A673 (cell line): Measurements from ENCODE around the gene PIP4K2C.

Experiments used
- EZH2 ChIP-seq: fragments of 200-600 bp; sonication (generic); IDR thresholded peaks from 2 replicates; pipeline ENCODE4 v1.6.1; 2017; ENCODE audit warnings: borderline replicate concordance, low read depth, mild to moderate bottlenecking, mixed read lengths, antibody characterized with exemption, low read length; ENCODE audit not compliant: poor library complexity, severe bottlenecking
- TF ChIP-seq, protein P1 (sequence below): fragments of 300-800, 200-600 bp; sonication (generic); conservative IDR thresholded peaks from 2 replicates; pipeline ENCODE4 v1.5.1; 2017; ENCODE audit warnings: low read depth, mild to moderate bottlenecking, antibody characterized with exemption, low read length, moderate library complexity, mixed read lengths

DNA sequence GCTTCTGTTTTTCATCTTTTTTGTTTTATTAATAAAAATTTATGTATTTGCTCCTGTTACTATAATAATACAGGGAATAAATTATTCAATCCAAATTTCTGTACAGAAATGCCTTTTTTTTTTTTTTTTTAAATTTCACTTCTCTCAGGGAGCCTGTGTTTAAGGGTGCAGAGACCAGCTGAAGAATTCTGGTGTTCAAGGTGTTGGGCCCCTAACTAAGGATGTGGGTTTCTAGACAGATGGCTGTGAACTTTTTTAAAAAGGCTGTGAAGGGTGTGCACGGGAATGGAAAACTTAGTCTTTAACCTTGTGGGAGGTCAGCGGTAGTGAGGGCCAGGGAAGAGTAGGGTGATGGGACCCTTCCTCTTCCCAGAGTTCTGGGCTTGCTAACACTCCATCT is 12.3 kb downstream of the PIP4K2C start:
- TF ChIP-seq, protein P1, sequence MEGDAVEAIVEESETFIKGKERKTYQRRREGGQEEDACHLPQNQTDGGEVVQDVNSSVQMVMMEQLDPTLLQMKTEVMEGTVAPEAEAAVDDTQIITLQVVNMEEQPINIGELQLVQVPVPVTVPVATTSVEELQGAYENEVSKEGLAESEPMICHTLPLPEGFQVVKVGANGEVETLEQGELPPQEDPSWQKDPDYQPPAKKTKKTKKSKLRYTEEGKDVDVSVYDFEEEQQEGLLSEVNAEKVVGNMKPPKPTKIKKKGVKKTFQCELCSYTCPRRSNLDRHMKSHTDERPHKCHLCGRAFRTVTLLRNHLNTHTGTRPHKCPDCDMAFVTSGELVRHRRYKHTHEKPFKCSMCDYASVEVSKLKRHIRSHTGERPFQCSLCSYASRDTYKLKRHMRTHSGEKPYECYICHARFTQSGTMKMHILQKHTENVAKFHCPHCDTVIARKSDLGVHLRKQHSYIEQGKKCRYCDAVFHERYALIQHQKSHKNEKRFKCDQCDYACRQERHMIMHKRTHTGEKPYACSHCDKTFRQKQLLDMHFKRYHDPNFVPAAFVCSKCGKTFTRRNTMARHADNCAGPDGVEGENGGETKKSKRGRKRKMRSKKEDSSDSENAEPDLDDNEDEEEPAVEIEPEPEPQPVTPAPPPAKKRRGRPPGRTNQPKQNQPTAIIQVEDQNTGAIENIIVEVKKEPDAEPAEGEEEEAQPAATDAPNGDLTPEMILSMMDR = no peak
- TF ChIP-seq EZH2 = no peak
